PFSK-1 (cell line): Measurements from ENCODE around the gene GAPDH.

Experiments used
- POLR2AphosphoS5 ChIP-seq: IDR thresholded peaks from 2 replicates; pipeline ENCODE4 v1.6.1; 2012; ENCODE audit warnings: low read depth, mild to moderate bottlenecking, control low read depth, low read length, moderate library complexity
- REST ChIP-seq, 2 experiments: IDR thresholded peaks; 2 replicates each; pipeline versions ENCODE4 v1.6.1 to v1.8.0; 2011 to 2012; ENCODE audit warnings: low read depth in 2 of 2, low read length in 2 of 2, control low read depth in 1 of 2, inconsistent platforms in 1 of 2, mild to moderate bottlenecking in 1 of 2, moderate library complexity in 1 of 2; ENCODE audit not compliant: insufficient read depth in 1 of 2
- SIN3A ChIP-seq: IDR thresholded peaks from 2 replicates; pipeline ENCODE4 v1.6.1; 2012; ENCODE audit warnings: mild to moderate bottlenecking, low read length, moderate library complexity, borderline replicate concordance; ENCODE audit not compliant: insufficient read depth
- TAF1 ChIP-seq: IDR thresholded peaks from 2 replicates; pipeline ENCODE4 v1.6.1; 2012; ENCODE audit warnings: low read length, control low read depth, borderline replicate concordance; ENCODE audit not compliant: insufficient read depth

DNA sequence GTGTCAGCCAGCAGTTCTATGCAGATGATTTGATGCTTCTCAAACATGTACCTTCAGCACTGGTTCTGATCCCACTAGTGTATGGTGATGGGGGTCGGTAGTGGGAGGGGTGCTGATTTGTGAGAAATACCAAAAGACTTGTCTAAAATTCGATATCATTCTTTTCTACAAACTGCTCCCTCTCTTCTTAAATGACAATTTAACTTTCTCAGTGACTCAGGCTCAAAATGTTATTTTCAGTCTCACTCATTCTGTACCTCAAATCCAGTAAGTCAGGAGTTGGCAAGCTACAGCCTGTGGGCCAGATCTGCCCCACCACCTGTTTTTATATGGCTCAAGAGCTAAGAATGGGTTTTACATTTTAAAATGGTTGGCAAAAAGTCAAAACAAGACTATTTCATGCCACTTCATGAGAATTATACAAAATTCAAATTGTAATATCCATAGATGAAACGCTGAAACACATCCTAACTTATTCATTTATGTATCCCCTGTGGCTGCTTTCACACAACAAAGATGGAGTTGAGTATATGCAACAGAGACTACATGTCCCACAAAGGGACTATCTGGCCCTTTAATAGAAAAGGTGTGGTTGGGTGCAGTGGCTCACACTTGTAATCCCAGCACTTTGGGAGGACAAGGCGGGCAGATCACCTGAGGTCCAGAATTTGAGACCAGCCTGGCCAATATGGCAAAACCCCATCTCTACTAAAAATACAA lies 40.4 kb downstream of the GAPDH start:
- no peak for TF ChIP-seq POLR2AphosphoS5
- TF ChIP-seq REST (IDR thresholded peaks at IDR 0.05; ENCODE audit: insufficient read depth in 1 of 2, low read depth in 2 of 2, low read length in 2 of 2), result no peak
- TF ChIP-seq TAF1, result no peak
- TF ChIP-seq SIN3A, result no peak
